Glomerular visceral epithelial cell (primary cell): ENCODE results near the gene GJD4.
A peak's percentile ranks its signal among the peaks of the same experiment; 100 is the strongest.

Source experiments
- DNase-seq: peaks from one replicate; pipeline ENCODE4 v3.0.0-alpha.2; 2016; ENCODE audit errors: extremely low spot score

GJD4 gene

GRCh38 chr10:35626971-35627507 is 21.9 kb downstream of the GJD4 start:
- no peak for DNase-seq

DNA sequence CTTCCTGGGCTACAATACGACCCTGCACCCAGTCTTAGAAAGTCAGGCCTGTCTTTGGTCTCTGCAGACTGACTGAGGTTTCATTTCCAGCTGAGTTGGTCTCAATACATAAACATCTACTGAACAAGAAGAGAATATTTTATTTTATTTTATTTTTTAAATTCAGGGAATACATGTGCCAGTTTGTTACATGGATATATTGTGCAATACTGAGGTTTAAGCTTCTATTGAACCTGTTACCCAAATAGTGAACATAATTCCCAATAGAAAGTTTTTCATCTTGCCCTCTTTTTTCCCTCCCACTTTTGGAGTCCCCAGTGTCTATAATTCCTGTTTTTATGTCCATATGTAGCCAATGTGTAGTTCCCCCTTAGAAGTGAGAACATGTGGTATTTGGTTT is 26.3 kb downstream of the GJD4 start:
- no peak for DNase-seq

- no peak for DNase-seq
These were observed 26.9 kb downstream of the GJD4 start for GRCh38 chr10:35632027-35632426.

GRCh38 chr10:35633006-35633980 is 28.2 kb downstream of the GJD4 start:
- DNase-seq, result no peak

DNA sequence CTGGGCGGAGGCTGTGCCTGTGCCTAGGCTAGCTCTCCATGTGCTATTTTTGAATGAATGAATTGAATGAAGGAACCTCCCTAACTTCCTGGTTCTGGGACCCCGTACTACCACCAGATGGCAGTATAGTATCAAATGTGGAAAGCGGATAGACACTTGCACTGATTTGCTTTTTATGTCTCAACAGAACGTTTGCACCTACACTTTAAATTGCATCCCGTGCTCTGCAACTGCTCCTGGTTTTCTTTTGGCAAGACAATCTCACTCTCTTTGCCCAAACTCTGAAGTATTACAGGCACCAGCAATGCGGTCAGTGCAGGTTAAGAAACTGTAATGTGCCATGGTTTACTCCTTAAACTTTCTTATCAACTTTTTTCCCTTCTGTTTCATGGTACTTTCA is 30.4 kb downstream of the GJD4 start:
- DNase-seq, result peak; percentile 60

DNA sequence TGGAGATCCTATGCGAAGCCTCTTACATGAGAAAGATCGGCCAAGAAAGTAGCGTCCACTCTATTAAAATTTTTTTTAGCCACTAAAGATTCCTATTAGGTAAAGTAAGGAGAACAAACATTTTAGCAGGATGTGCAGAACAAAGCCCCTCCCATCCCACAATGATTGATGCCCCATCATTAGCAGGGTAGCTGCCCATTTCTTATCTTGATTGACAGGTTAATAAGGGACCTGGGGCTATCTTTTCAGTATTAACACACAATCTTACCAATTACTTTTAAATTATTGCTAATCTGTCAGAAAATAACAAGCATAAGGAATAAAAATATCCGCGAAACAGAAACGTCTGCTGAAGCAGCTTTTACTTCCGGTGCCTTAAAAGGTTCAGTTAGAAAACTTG is 31.8 kb downstream of the GJD4 start:
- no peak for DNase-seq

GRCh38 chr10:35637462-35637861 is 32.3 kb downstream of the GJD4 start:
- no peak for DNase-seq

DNA sequence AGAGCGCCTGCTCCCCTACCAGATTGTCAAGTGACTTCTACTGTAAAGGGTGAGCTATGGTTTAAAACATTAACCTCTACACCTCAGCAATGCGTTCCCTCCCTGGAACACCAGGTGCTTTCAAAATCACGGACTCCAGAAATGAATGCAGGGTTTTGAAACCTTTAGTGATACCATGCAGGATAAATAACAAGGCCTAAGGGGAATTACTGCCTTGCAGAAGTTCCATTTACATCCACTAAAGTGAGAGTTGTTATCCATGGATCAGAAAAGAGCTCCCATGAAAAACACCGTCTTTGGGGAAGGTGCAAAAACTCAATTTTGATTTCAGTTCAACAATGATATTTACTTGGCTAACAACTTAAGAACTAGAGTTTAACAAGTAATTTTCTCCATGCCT is 33.0 kb downstream of the GJD4 start:
- DNase-seq, result no peak

DNA sequence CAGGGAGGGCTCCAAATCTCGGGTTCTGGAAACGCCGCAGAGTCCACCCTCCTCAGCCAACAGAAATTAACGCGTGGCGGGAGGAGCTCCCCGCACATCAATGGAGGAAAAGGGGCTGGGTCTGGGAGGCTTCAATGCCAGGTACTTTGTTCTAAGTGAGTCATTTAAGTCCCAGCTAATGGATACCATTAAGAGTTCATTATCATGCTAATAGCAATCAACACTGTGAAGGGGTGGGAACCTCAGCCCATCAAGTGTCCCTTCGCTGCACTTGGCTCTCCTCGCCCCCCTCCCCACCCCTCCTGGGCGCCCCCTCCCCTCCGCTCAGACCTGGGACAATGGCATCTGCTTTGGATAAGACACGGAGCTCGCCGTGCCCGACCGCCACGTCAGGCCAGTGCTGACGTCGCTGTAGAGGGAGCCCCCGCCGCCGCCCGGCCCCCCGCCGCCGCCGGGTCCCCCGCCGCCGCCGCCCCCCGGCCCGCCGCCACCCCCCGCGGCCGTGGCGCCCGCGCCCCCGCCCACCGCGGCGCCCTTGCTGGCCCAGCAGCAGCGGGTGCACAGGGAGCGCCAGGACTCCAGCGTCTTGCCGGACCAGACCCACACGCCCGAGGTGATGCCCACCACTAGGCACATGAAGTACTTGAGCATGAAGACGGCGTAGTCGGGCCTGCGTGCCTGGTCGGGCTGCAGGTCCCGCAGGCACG is 34.0 kb downstream of the GJD4 start:
- no peak for DNase-seq

- no peak for DNase-seq
These were observed 34.7 kb downstream of the GJD4 start for GRCh38 chr10:35639728-35640401.

DNA sequence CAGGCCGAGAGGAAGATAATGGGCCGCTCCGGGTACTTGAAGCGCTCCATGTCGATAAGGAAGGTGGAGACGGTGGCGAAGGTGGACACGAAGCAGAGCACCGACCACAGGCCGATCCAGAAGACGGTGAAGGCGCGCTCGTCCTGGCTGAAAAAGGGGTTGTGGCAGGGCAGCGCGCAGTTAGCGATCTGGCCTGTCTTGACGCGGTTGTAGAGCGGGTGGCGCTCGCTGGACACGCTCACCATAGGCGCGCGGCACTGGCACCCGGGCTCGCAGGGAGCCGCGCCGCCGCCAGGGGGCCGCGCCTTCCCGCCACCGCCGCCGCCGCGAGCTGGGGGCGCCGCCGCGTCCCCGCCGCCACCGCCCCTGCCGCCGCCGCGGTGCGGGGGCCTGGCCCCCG is 35.3 kb downstream of the GJD4 start:
- peak; percentile 64 for DNase-seq

- DNase-seq, result peak; percentile 77
These were observed 36.0 kb downstream of the GJD4 start for GRCh38 chr10:35640951-35641675.

GRCh38 chr10:35641676-35642034 is 36.5 kb downstream of the GJD4 start:
- peak; percentile 35 for DNase-seq

GRCh38 chr10:35642035-35642792 is 37.1 kb downstream of the GJD4 start, which contains the start of gene FZD8:
FZD8 (minus strand) TSS chr10:35642296; CDS start chr10:35641429, 867 bp downstream.
- DNase-seq, result peak; percentile 91

GRCh38 chr10:35642793-35643114 is 37.6 kb downstream of the GJD4 start:
- no peak for DNase-seq

DNA sequence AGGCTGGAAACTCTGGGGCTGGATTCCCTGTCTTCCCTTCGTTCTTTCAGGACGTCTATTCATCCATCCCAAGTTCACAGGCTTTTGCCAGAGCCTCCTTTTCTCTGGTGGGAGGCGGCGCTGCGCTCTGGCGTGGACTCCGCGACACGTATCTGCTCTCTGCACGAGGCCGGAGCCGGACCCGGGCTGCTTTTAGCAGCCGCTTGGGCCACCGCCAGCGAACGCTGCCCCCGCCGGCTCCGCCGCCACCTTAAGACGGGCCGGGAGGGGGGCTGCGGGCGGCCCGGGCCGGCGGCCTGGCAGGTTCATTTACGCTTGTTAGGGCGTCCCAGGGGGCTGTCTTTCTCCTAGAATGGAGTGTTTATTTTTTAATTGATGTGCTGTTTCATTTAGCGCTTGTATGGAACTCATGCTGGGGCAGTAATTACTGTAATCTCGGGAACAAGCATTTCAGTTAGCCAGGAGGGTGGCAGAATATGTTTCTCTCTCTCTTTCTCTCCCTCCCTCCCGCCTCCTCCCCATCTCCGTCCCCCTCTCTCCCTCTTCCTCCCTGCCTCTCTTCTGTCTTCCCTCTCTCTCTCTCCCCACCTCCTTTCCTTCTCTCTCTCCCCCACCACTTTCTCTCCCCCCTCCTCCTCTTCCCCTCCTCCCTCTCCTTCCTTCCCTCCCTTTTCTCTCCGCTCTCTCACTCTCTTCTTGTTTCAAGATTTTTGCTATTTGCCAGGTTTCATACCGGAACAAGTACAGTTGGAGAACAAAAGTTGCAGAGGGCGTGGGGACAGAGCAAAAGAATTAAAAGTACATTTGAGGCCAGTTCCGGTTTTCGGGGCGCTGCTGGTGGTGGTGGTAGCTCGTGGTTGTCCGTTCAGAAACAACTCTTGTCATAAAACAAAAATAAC is 38.3 kb downstream of the GJD4 start:
- peak; percentile 13 for DNase-seq

DNA sequence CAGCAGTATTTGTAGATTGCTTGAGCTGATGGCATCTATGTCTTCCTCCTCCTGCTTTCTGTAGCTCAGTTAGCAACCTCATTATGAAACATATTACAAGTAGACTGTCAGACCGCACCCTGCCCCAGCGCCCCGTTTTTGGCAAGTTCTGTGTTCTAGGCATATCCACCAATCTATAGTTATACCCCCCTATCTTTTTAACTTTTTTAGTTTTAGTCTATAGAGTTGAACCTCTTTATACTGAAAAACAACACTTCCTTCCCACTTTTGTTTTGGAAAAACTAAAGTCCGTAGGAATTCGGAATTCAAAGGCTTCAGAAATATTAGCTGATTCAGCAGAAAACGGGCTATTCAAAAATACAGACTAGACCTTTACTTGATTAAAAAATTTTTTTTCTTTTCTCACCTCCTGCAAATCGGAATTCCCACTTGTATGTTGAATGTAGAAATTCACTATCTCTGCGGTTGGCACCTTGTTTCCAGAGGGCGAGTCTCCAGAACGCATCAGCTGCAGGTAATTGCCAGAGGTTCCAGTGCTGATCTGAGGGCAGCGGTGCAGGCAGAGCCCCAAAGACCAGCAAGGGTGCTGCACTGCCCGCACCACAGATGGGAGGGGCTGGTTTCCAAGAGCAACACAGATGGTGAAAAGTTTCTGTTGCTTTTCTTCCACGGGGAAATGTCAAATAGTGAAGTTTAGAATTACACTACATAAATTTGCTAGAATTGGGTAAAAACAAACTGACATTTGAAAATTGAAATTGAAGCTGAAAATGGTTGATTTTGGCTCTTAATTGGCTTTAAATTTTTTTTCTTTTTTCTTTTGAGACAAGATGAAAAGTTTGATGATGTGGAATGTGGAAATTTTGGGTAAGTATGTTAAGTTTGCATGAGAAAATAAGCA is 39.2 kb downstream of the GJD4 start:
- DNase-seq, result no peak

DNA sequence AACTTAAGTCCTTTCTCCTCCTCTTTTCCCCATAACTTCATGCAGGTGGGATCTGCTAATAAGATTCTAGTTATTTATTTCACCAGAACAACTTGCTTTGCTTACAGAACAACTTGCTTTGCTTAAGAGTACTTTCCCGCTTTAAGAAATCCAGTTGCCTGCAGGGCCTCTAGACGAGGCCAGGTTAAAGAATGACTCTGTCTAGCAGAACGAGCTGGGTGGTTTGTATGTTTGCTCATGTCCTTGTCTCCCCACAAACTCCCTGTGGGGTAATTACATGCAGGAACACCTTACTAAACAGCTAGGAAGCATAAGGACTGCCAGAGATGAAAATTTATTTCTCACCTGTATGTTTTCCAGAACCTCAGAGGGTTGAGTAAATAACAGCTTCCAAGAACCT is 45.8 kb downstream of the GJD4 start:
- no peak for DNase-seq

DNA sequence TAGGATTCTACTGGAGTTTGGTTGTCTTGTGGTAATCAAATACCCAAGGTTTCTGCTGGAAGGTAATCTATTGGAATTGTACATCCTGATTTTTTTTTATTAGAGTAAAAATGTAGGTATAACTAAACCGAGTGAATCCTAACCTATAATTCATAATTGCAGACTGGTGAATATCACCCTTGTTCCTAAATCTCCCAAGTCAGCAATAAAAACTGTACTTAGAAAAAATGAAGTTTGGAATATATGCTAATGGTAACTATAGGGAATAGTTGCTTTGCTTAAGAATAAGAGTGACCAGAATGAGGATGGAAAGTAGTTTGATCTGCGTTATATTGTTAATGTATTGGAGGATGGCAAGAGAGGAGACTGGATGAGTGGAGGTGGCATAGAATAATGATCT is 47.7 kb downstream of the GJD4 start:
- no peak for DNase-seq
